ENCODE results near the gene PPP1CC. TPM values are rescaled to one million over a fixed set of nuclear protein-coding genes. Genes with fewer than 3 reads are reported as not detected.

The PPP1CC gene
- total and polyA plus RNA-seq, 3 donors from 2014 or later, result 143 to 323 (median 160) TPM

GRCh38 chr12:110687396-110688169 lies 55.1 kb downstream of the PPP1CC start:
- Histone ChIP-seq H3K27me3 (no peaks in the 10 kb centered on the region), H3K4me1 (peaks cover 13% of the 10 kb centered on the region), H3K4me3 (no peak overlapping the region), H3K9me3 (no peaks in the 10 kb centered on the region), H3K27ac (no peak overlapping the region), H3K36me3 (ENCODE audit: low read depth, missing control alignments) (no peaks in the 10 kb centered on the region)
- no peak for DNase-seq
- WGBS, 2 donors, result 86 to 91% methylated on average over 12 to 15 of the region's 15 CpGs
- TF ChIP-seq, protein P1, sequence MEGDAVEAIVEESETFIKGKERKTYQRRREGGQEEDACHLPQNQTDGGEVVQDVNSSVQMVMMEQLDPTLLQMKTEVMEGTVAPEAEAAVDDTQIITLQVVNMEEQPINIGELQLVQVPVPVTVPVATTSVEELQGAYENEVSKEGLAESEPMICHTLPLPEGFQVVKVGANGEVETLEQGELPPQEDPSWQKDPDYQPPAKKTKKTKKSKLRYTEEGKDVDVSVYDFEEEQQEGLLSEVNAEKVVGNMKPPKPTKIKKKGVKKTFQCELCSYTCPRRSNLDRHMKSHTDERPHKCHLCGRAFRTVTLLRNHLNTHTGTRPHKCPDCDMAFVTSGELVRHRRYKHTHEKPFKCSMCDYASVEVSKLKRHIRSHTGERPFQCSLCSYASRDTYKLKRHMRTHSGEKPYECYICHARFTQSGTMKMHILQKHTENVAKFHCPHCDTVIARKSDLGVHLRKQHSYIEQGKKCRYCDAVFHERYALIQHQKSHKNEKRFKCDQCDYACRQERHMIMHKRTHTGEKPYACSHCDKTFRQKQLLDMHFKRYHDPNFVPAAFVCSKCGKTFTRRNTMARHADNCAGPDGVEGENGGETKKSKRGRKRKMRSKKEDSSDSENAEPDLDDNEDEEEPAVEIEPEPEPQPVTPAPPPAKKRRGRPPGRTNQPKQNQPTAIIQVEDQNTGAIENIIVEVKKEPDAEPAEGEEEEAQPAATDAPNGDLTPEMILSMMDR (IDR thresholded peaks at IDR 0.05), result no peak
- no peak for TF ChIP-seq POLR2A (IDR thresholded peaks at IDR 0.05)
- intact Hi-C loops (cut with DNase I; ENCODE audit: low total_unique reads), result no loop called here

GRCh38 chr12:110686294-110686903 lies 56.3 kb downstream of the PPP1CC start:
- Histone ChIP-seq H3K4me1 (peaks cover 13% of the 10 kb centered on the region), H3K27me3 (no peaks in the 10 kb centered on the region), H3K4me3 (no peak overlapping the region), H3K9me3 (no peaks in the 10 kb centered on the region), H3K36me3 (ENCODE audit: low read depth, missing control alignments) (no peaks in the 10 kb centered on the region), H3K27ac (no peak overlapping the region)
- 97 to 99% methylated on average over 3 of the region's 3 CpGs for WGBS, 2 donors
- TF ChIP-seq POLR2A (IDR thresholded peaks at IDR 0.05), result no peak
- TF ChIP-seq, protein P1 (IDR thresholded peaks at IDR 0.05), result no peak
- intact Hi-C loops (cut with DNase I; ENCODE audit: low total_unique reads), result no loop called here
- no peak for DNase-seq

- TF ChIP-seq POLR2A (IDR thresholded peaks at IDR 0.05), result no peak
- TF ChIP-seq, protein P1 (IDR thresholded peaks at IDR 0.05), result no peak
- Histone ChIP-seq H3K4me1 (peaks cover 7% of the 10 kb centered on the region), H3K9me3 (no peaks in the 10 kb centered on the region), H3K4me3 (no peak overlapping the region), H3K36me3 (ENCODE audit: low read depth, missing control alignments) (no peaks in the 10 kb centered on the region), H3K27ac (no peak overlapping the region), H3K27me3 (no peaks in the 10 kb centered on the region)
- DNase-seq, result no peak
- intact Hi-C loops (cut with DNase I; ENCODE audit: low total_unique reads), result no loop called here
- WGBS, 2 donors, result 81 to 83% methylated on average over 7 of the region's 7 CpGs
Measured at GRCh38 chr12:110684312-110684836, 58.3 kb downstream of the PPP1CC start.

- Histone ChIP-seq H3K36me3 (ENCODE audit: low read depth, missing control alignments) (no peaks in the 10 kb centered on the region), H3K27me3 (no peaks in the 10 kb centered on the region), H3K27ac (no peak overlapping the region), H3K9me3 (no peaks in the 10 kb centered on the region), H3K4me3 (no peak overlapping the region), H3K4me1 (peaks cover 7% of the 10 kb centered on the region)
- 96 to 97% methylated on average over 2 of the region's 2 CpGs for WGBS, 2 donors
- no peak for TF ChIP-seq POLR2A (IDR thresholded peaks at IDR 0.05)
- TF ChIP-seq, protein P1 (IDR thresholded peaks at IDR 0.05), result no peak
- no peak for DNase-seq
- intact Hi-C loops (cut with DNase I; ENCODE audit: low total_unique reads), result no loop called here
Measured at GRCh38 chr12:110683888-110684287, 58.8 kb downstream of the PPP1CC start.

All from testis (tissue), 3 donors.